ENCODE data around the gene DUSP9. TPM values are rescaled to one million over a fixed set of nuclear protein-coding genes. Genes with fewer than 3 reads are reported as not detected.

DUSP9 gene
- total RNA-seq, 2 donors from 2014 or later = 3.5 TPM; not detected in 1

DNA sequence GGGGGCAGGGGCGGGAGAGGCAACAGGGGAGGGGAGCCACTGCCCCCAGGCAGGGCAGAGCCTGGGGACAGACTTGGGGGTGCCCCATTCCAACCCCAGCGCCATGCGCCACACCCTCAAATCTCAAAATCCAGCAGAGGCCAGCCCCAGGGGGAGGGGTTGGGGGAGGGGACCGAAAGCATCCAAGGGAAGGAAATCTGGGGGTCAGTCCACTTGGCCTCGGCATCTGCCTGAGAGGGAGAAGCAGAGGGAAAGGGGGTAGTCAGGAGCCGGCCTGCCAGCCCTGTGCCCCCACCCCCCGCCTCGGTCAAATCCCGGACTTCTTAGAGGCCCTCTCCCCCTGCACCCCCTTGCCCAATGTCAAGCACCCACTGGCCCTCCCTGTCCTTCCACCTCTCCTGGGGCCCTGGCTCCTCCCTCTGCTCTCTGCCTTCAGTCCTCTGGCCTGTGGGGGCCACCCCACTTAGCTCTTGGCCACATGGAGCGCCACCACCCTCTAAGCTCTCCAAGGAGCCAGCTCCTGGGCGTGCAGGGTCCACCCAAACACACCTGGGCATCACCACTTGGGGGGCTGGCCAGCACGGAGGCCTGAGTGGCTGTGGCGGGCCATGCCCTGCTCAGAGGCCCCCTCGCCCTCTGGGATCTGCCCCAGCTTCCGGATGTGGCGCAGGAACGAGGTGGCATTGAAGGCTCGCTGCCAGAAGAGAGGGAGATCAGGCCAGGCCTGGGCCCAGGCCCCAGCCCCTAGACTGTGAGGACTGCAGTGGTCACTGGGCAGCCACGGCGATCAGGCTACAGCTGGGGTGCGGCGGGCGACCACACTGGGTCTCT, 23.1 kb downstream of the DUSP9 start:
- 69% methylated on average over 8 of the region's 23 CpGs for WGBS
- intact Hi-C loops (cut with DNase I) = loop anchor here (5.0 to 10.0 kb wide), 2 partner anchors 55 to 133 kb away; no protein-coding TSS in a partner anchor
- no peak overlapping the region for H3K27ac ChIP-seq
- no peaks in the 10 kb centered on the region for H3K9me3 ChIP-seq
- H3K4me1 ChIP-seq (replicated peaks) = no peaks in the 10 kb centered on the region
- H3K36me3 ChIP-seq = no peaks in the 10 kb centered on the region
- TF ChIP-seq POLR2A (IDR thresholded peaks at IDR 0.05) (no peak), POLR2AphosphoS5 (IDR thresholded peaks at IDR 0.05) (no peak)
- TF ChIP-seq, protein P1, sequence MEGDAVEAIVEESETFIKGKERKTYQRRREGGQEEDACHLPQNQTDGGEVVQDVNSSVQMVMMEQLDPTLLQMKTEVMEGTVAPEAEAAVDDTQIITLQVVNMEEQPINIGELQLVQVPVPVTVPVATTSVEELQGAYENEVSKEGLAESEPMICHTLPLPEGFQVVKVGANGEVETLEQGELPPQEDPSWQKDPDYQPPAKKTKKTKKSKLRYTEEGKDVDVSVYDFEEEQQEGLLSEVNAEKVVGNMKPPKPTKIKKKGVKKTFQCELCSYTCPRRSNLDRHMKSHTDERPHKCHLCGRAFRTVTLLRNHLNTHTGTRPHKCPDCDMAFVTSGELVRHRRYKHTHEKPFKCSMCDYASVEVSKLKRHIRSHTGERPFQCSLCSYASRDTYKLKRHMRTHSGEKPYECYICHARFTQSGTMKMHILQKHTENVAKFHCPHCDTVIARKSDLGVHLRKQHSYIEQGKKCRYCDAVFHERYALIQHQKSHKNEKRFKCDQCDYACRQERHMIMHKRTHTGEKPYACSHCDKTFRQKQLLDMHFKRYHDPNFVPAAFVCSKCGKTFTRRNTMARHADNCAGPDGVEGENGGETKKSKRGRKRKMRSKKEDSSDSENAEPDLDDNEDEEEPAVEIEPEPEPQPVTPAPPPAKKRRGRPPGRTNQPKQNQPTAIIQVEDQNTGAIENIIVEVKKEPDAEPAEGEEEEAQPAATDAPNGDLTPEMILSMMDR (IDR thresholded peaks at IDR 0.05) = no peak
- no peak for DNase-seq (ENCODE audit: low spot score)
- H3K27me3 ChIP-seq (replicated peaks; ENCODE audit: insufficient read depth) = no peaks in the 10 kb centered on the region
- H3K4me3 ChIP-seq = no peak overlapping the region

DNA sequence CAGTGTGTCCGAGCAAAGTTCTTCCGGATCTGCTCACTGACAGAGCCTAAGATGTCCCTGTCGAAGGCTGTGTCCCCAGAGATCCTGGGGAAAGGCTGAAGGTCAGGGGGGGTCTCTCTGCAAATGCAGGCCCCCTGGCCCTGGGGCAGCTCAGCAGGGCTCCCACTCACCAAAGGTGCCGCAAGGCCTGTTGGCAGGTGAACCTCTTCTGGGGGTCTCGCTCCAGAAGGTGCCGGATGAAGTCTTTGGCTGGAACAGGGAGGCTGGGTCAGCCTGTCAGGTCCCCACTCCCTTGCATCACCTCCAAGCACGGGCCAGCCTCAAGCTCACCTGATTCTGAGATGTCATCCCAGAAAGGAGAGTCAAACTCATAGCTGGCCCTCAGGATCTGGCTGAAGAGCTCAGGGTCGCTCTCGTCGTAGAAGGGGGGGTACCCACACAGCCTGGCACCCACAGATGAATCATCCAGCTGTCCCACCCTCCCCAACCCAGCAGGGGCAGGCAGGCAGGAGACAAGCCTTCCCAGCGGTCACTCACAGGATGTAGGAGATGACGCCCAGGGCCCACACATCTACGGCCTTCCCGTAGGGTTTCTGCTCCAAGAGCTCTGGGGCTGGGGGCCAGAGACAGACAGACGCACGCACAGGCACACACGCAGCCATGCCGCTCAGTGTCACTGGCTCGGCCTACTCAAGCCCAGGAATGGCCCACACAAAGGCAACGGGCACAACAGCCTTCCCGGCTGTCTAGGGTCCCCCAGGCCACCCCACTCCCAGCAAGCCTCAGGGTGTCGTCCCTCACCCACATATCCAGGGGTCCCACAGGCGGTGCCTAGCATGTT, 24.0 kb downstream of the DUSP9 start:
- no peak overlapping the region for H3K4me3 ChIP-seq
- no peaks in the 10 kb centered on the region for H3K4me1 ChIP-seq (replicated peaks)
- no peak overlapping the region for H3K27ac ChIP-seq
- H3K27me3 ChIP-seq (replicated peaks; ENCODE audit: insufficient read depth) = no peaks in the 10 kb centered on the region
- intact Hi-C loops (cut with DNase I) = no loop called here
- no peaks in the 10 kb centered on the region for H3K9me3 ChIP-seq
- TF ChIP-seq, protein P1 (IDR thresholded peaks at IDR 0.05) = no peak
- TF ChIP-seq POLR2AphosphoS5 (IDR thresholded peaks at IDR 0.05) (no peak), POLR2A (IDR thresholded peaks at IDR 0.05) (no peak)
- WGBS = 93% methylated on average over 6 of the region's 23 CpGs
- H3K36me3 ChIP-seq = no peaks in the 10 kb centered on the region
- no peak for DNase-seq (ENCODE audit: low spot score)

DNA sequence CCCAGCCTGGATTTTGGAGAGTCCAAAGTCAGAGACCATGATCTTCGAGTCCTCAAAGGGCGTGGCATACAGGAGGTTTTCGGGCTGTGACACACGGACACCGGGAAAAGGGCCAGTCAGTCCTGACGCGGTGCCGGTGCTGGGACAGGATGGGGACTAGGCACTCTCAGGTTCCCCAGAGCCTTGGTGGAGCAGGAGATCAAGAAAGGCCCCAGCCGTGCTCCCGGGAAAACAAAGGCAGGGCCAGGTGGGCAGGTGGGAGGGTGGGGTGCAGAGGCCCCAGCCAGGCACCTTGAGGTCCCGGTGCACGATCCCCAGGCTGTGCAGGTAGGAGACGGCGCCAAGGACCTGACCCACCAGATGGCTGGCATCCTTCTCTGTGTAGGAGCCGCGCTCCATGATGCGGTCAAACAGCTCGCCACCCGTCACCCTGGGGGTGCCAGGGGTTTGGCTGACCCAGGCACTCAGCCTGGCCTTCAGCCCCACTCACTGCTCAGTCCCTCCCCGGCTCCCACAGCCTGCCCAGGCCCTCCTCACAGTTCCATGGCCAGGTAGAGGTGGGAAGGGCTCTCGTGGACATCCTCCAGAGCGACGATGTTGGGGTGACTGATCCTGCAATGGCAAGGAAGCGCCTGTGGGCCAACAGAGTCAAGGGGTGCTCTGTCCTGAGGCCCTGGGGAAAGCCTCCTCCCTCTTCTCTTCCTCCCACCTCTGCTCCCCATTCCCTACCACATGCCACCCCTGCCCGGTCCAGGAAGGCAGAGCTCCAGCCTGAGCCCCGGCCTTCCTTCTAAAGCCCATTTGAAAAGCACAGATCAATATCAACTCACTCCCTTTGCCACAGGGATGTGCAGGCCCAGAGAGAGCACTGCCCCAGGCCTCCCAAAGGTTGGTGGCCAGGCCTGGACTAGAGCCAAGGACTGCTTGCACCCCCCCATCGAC, 24.9 kb downstream of the DUSP9 start:
- intact Hi-C loops (cut with DNase I) = no loop called here
- Histone ChIP-seq H3K4me3 (no peak overlapping the region), H3K36me3 (no peaks in the 10 kb centered on the region), H3K27ac (no peak overlapping the region), H3K9me3 (no peaks in the 10 kb centered on the region), H3K27me3 (replicated peaks; ENCODE audit: insufficient read depth) (no peaks in the 10 kb centered on the region), H3K4me1 (replicated peaks) (no peaks in the 10 kb centered on the region)
- TF ChIP-seq, protein P1 (IDR thresholded peaks at IDR 0.05) = no peak
- TF ChIP-seq POLR2AphosphoS5 (IDR thresholded peaks at IDR 0.05) (no peak), POLR2A (IDR thresholded peaks at IDR 0.05) (no peak)
- 94% methylated on average over 24 of the region's 27 CpGs for WGBS
- DNase-seq (ENCODE audit: low spot score) = no peak

DNA sequence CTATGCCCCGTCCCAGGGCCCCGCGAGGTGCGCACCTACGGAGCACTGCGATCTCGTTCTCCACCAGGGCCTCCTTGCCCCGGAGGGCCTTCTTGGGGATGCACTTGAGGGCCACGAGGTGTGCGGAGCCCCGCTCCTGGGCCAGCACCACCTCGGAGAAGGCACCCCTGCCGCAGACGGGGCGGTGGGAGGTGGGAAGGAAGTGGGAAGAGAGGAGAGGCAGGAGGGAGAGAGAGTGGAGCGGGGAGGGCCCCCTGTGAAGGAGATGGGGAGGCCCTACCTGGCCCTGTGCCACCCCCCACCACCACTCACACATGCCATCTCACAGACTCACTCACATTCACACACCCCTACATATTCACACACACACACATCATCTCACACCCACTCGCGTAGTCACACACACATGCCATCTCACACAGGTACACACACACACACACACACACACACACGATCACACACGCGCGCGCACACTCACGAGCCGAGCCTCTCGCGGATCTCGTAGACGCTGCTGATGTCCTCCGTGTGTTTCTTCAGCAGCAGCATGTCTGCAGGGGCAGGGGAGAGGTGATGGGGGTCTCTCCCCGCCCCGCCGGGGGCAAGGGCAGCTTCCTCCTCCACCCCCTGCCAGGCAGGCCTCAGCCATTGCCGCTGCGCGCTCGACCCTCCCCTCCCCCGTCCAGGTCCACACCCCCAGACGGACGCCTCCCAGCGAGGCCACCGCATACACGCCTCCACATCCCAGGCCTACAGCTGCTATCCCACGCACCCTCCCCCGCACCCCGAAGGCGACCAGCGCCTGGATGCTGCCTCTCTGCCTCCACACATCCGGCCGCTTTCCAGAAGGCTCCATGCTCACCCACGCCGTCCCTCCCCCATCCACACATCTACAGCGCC, 25.8 kb downstream of the DUSP9 start:
- Histone ChIP-seq H3K4me1 (replicated peaks) (no peaks in the 10 kb centered on the region), H3K36me3 (no peaks in the 10 kb centered on the region), H3K9me3 (no peaks in the 10 kb centered on the region), H3K4me3 (no peak overlapping the region), H3K27ac (no peak overlapping the region), H3K27me3 (replicated peaks; ENCODE audit: insufficient read depth) (no peaks in the 10 kb centered on the region)
- intact Hi-C loops (cut with DNase I) = no loop called here
- WGBS = 46% methylated on average over 38 of the region's 53 CpGs
- TF ChIP-seq, protein P1 (IDR thresholded peaks at IDR 0.05) = no peak
- no peak for TF ChIP-seq POLR2A (IDR thresholded peaks at IDR 0.05)
- no peak for TF ChIP-seq POLR2AphosphoS5 (IDR thresholded peaks at IDR 0.05)
- DNase-seq (ENCODE audit: low spot score) = no peak

Data from prostate gland (tissue), 2 donors.